HG03432 (cell line): ENCODE results near the gene CBR1.
A peak's percentile ranks its signal among the peaks of the same experiment; 100 is the strongest.
"Not testable (repeated sequence)": the region's sequence is repeated elsewhere in the genome, so short reads cannot be mapped to it uniquely, and the experiment has no call there.

Source experiments
- ATAC-seq: cut with Tn5 transposase; IDR thresholded peaks from one replicate; pipeline ENCODE4 v1.9.1; 2021; ENCODE audit warnings: mild to moderate bottlenecking, moderate library complexity; ENCODE audit not compliant: unreplicated experiment

The CBR1 gene

GRCh38 chr21:36047139-36047538 lies 22.7 kb upstream of the CBR1 start:
- ATAC-seq = no peak

GRCh38 chr21:36048357-36048756 lies 21.5 kb upstream of the CBR1 start:
- ATAC-seq = no peak

- ATAC-seq = no peak
Measured at GRCh38 chr21:36052860-36053714, 16.7 kb upstream of the CBR1 start.

- ATAC-seq = no peak
Measured at GRCh38 chr21:36053715-36054062, 16.1 kb upstream of the CBR1 start.

GRCh38 chr21:36055551-36055950 lies 14.3 kb upstream of the CBR1 start:
- no peak for ATAC-seq

- ATAC-seq = peak; percentile 45
Measured at GRCh38 chr21:36059823-36060158, 10.0 kb upstream of the CBR1 start.

- ATAC-seq = peak; percentile 93
Measured at GRCh38 chr21:36060159-36060921, 9.5 kb upstream of the CBR1 start, which contains the start of gene SETD4. TSS of gene SETD4 (minus strand) at chr21:36060526. CDS start at chr21:36058888, 1,638 bp downstream.

- ATAC-seq = no peak
Measured at GRCh38 chr21:36061445-36061844, 8.4 kb upstream of the CBR1 start.

- no peak for ATAC-seq
Measured at GRCh38 chr21:36063375-36064084, 6.3 kb upstream of the CBR1 start.

- no peak for ATAC-seq
Measured at GRCh38 chr21:36064085-36064460, 5.8 kb upstream of the CBR1 start.

- ATAC-seq = no peak
Measured at GRCh38 chr21:36065497-36066036, 4.3 kb upstream of the CBR1 start.

- no peak for ATAC-seq
Measured at GRCh38 chr21:36068748-36069398, 951 bp upstream of the CBR1 start.

GRCh38 chr21:36070999-36071398 lies 1.2 kb downstream of the CBR1 start:
- no peak for ATAC-seq

- no peak for ATAC-seq
Measured at GRCh38 chr21:36072453-36073162, 2.8 kb downstream of the CBR1 start.

GRCh38 chr21:36073181-36073580 lies 3.4 kb downstream of the CBR1 start:
- no peak for ATAC-seq

GRCh38 chr21:36073911-36074310 lies 4.1 kb downstream of the CBR1 start:
- not testable (repeated sequence) for ATAC-seq

GRCh38 chr21:36075171-36075570 lies 5.3 kb downstream of the CBR1 start:
- no peak for ATAC-seq

GRCh38 chr21:36075953-36076352 lies 6.1 kb downstream of the CBR1 start:
- ATAC-seq = no peak

- ATAC-seq = no peak
Measured at GRCh38 chr21:36076878-36077655, 7.2 kb downstream of the CBR1 start.
